ENCODE results near the gene UVRAG. TPM values are rescaled to one million over a fixed set of nuclear protein-coding genes. Genes with fewer than 3 reads are reported as not detected.

Gene UVRAG
- 38.1 TPM for total RNA-seq

- peak; percentile 100 for DNase-seq
Measured at GRCh38 chr11:75814677-75815344, at the start of gene UVRAG. TSS of gene UVRAG (plus strand) at chr11:75815210. CDS start at chr11:75815408, 198 bp downstream.

- DNase-seq, result no peak
Measured at GRCh38 chr11:75766443-75767227, 48.4 kb upstream of the UVRAG start.

GRCh38 chr11:75767228-75767572, 47.8 kb upstream of the UVRAG start:
- DNase-seq, result no peak

GRCh38 chr11:75767793-75768111, 47.3 kb upstream of the UVRAG start:
- no peak for DNase-seq

GRCh38 chr11:75768112-75768908, 46.7 kb upstream of the UVRAG start, which contains the start of gene DGAT2:
TSS of gene DGAT2 (plus strand) at chr11:75768778. CDS start at chr11:75768992, 214 bp downstream.
- DNase-seq, result peak; percentile 78

GRCh38 chr11:75768909-75769771, 45.9 kb upstream of the UVRAG start:
- no peak for DNase-seq

- no peak for DNase-seq
Measured at GRCh38 chr11:75770102-75770501, 44.9 kb upstream of the UVRAG start.

- no peak for DNase-seq
Measured at GRCh38 chr11:75771646-75772410, 43.2 kb upstream of the UVRAG start.

GRCh38 chr11:75773595-75774353, 41.2 kb upstream of the UVRAG start:
- no peak for DNase-seq

- DNase-seq, result no peak
Measured at GRCh38 chr11:75775056-75775455, 40.0 kb upstream of the UVRAG start.

- no peak for DNase-seq
Measured at GRCh38 chr11:75776546-75776945, 38.5 kb upstream of the UVRAG start.

GRCh38 chr11:75777461-75778110, 37.4 kb upstream of the UVRAG start:
- DNase-seq, result no peak

- DNase-seq, result no peak
Measured at GRCh38 chr11:75778962-75779361, 36.0 kb upstream of the UVRAG start.

- no peak for DNase-seq
Measured at GRCh38 chr11:75779960-75780359, 35.0 kb upstream of the UVRAG start.

GRCh38 chr11:75780888-75781287, 34.1 kb upstream of the UVRAG start:
- DNase-seq, result no peak

- DNase-seq, result no peak
Measured at GRCh38 chr11:75781296-75781695, 33.7 kb upstream of the UVRAG start.

GRCh38 chr11:75781831-75782230, 33.2 kb upstream of the UVRAG start:
- DNase-seq, result no peak

- no peak for DNase-seq
Measured at GRCh38 chr11:75782540-75783263, 32.3 kb upstream of the UVRAG start.

GRCh38 chr11:75783416-75784084, 31.5 kb upstream of the UVRAG start:
- no peak for DNase-seq
